ENCODE results near the gene NKD1.
"Not testable (repeated sequence)": the region's sequence is repeated elsewhere in the genome, so short reads cannot be mapped to it uniquely, and the experiment has no call there.

NKD1 gene

GRCh38 chr16:50548125-50548908 is at the start of gene NKD1:
TSS of gene NKD1 (plus strand) at chr16:50548396. CDS start at chr16:50548554, 158 bp downstream.
- DNase-seq, result peak; percentile 44

GRCh38 chr16:50498431-50499155 is 49.6 kb upstream of the NKD1 start:
- DNase-seq, result no peak

- DNase-seq, result no peak
Observed at GRCh38 chr16:50499254-50499653, 48.9 kb upstream of the NKD1 start.

- DNase-seq, result no peak
Observed at GRCh38 chr16:50500171-50500874, 47.9 kb upstream of the NKD1 start.

- no peak for DNase-seq
Observed at GRCh38 chr16:50501251-50501650, 46.9 kb upstream of the NKD1 start.

GRCh38 chr16:50501986-50502615 is 46.1 kb upstream of the NKD1 start:
- DNase-seq, result no peak

GRCh38 chr16:50502616-50503011 is 45.6 kb upstream of the NKD1 start:
- no peak for DNase-seq

GRCh38 chr16:50503868-50504531 is 44.2 kb upstream of the NKD1 start:
- DNase-seq, result not testable (repeated sequence)

- DNase-seq, result no peak
Observed at GRCh38 chr16:50505115-50505514, 43.1 kb upstream of the NKD1 start.

- DNase-seq, result no peak
Observed at GRCh38 chr16:50505714-50506542, 42.3 kb upstream of the NKD1 start.

GRCh38 chr16:50506543-50506937 is 41.7 kb upstream of the NKD1 start:
- DNase-seq, result no peak

- no peak for DNase-seq
Observed at GRCh38 chr16:50507397-50507796, 40.8 kb upstream of the NKD1 start.

GRCh38 chr16:50509521-50510341 is 38.5 kb upstream of the NKD1 start:
- DNase-seq, result peak; percentile 35

GRCh38 chr16:50515218-50515617 is 33.0 kb upstream of the NKD1 start:
- DNase-seq, result no peak

GRCh38 chr16:50516401-50516800 is 31.8 kb upstream of the NKD1 start:
- no peak for DNase-seq

GRCh38 chr16:50516890-50517289 is 31.3 kb upstream of the NKD1 start:
- DNase-seq, result no peak

GRCh38 chr16:50517450-50518252 is 30.5 kb upstream of the NKD1 start:
- DNase-seq, result no peak

- DNase-seq, result no peak
Observed at GRCh38 chr16:50519001-50519400, 29.2 kb upstream of the NKD1 start.

- DNase-seq, result no peak
Observed at GRCh38 chr16:50519602-50520001, 28.6 kb upstream of the NKD1 start.
